ENCODE results near the gene GMNC. TPM values are rescaled to one million over a fixed set of nuclear protein-coding genes. Genes with fewer than 3 reads are reported as not detected.
"Not testable (repeated sequence)": the region's sequence is repeated elsewhere in the genome, so short reads cannot be mapped to it uniquely, and the experiment has no call there.

Gene GMNC
- total and polyA plus RNA-seq, 10 of the 15 experiments (the other 5 are each of a cell fraction or from before 2014, with no cell fraction given): not detected

DNA sequence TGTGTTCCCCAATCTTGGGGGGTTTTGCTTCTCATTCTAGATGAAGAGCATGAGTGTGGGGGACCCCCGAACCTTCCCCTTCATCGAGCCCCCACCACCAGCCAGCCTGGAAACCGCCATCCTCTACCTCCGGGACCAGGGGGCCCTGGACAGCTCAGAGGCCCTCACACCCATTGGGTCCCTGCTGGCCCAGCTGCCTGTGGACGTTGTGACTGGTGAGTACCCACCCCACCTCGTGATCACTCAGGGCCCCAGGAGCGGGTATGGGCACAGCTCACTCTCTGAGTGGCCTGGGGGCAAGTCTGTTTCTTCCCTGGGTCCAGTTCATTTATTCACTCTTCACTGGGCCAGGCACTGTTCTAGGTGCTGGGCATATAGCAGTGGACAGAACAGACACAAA lies 13.9 kb upstream of the GMNC start:
- H3K27ac ChIP-seq (ENCODE audit: control insufficient read depth, insufficient read depth); H3K27me3 ChIP-seq (replicated peaks in 1 of 2; ENCODE audit: control insufficient read depth in 2 of 2, insufficient read depth in 2 of 2, low read length in 1 of 2); CTCF ChIA-PET; SMC1A ChIA-PET (ENCODE audit: uncharacterized antibody, unreplicated experiment); H3K9me3 ChIP-seq (replicated peaks; ENCODE audit: control insufficient read depth, insufficient read depth, low read length); H3K36me3 ChIP-seq (ENCODE audit: control insufficient read depth in 2 of 2, insufficient read depth in 2 of 2, low read length in 1 of 2); H3K9ac ChIP-seq (ENCODE audit: control insufficient read depth, insufficient read depth, low read length); intact Hi-C loops (cut with micrococcal nuclease; ENCODE audit: unreplicated experiment); FAIRE-seq; POLR2A ChIA-PET; H3K4me1 ChIP-seq (ENCODE audit: control insufficient read depth, insufficient read depth, low read length); in situ Hi-C loops (cut with MboI); H3K4me3 ChIP-seq; DNase-seq (ENCODE audit: low read depth, low spot score); ATAC-seq; RAD21 ChIA-PET (ENCODE audit: unreplicated experiment); H4K20me1 ChIP-seq (ENCODE audit: control insufficient read depth, insufficient read depth); BruUV-seq (replicated peaks); H3K79me2 ChIP-seq (ENCODE audit: control insufficient read depth, insufficient read depth, low read length); H3K4me2 ChIP-seq (ENCODE audit: control insufficient read depth, insufficient read depth); H2AFZ ChIP-seq (ENCODE audit: control insufficient read depth, low read depth, low read length): not testable (repeated sequence)
- 63% methylated on average over 5 of the region's 7 CpGs for WGBS (ENCODE audit: insufficient coverage, insufficient replicate concordance, low lambda C conversion rate, missing lambda C conversion rate)

DNA sequence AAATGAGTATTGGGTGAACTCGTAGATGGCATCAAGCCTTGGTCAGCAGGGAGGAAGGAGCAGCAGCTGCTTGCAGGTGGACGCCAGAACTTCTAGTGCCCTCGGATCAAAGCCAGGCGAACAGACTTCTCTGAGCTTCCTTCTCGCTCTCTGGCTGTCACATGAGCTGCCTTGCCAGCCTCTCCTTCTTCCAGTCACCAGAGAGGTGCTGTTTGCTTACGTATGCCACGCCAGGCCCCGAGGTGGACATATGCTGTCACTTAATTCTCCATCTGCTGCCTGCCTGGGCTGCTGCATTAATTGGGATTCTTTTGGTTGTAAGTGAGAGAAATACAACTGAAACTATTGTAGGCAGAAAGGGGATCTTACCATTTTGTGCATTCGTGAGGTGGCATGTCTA lies 12.6 kb upstream of the GMNC start:
- H3K36me3 ChIP-seq (ENCODE audit: control insufficient read depth in 2 of 2, insufficient read depth in 2 of 2, low read length in 1 of 2); intact Hi-C loops (cut with micrococcal nuclease; ENCODE audit: unreplicated experiment); RAD21 ChIA-PET (ENCODE audit: unreplicated experiment); H4K20me1 ChIP-seq (ENCODE audit: control insufficient read depth, insufficient read depth); H3K4me3 ChIP-seq; in situ Hi-C loops (cut with MboI); POLR2A ChIA-PET; H3K79me2 ChIP-seq (ENCODE audit: control insufficient read depth, insufficient read depth, low read length); H3K9me3 ChIP-seq (replicated peaks; ENCODE audit: control insufficient read depth, insufficient read depth, low read length); H3K4me1 ChIP-seq (ENCODE audit: control insufficient read depth, insufficient read depth, low read length); H3K9ac ChIP-seq (ENCODE audit: control insufficient read depth, insufficient read depth, low read length); BruUV-seq (replicated peaks); FAIRE-seq; SMC1A ChIA-PET (ENCODE audit: uncharacterized antibody, unreplicated experiment); H2AFZ ChIP-seq (ENCODE audit: control insufficient read depth, low read depth, low read length); ATAC-seq; H3K27me3 ChIP-seq (replicated peaks in 1 of 2; ENCODE audit: control insufficient read depth in 2 of 2, insufficient read depth in 2 of 2, low read length in 1 of 2); DNase-seq (ENCODE audit: low read depth, low spot score); H3K27ac ChIP-seq (ENCODE audit: control insufficient read depth, insufficient read depth); H3K4me2 ChIP-seq (ENCODE audit: control insufficient read depth, insufficient read depth): not testable (repeated sequence)
- WGBS (ENCODE audit: insufficient coverage, insufficient replicate concordance, low lambda C conversion rate, missing lambda C conversion rate): 51% methylated on average over 9 of the region's 9 CpGs
- CTCF ChIA-PET: interaction anchor here (1.3 kb wide), 1 partner anchor 9 kb away, joined by 4 read pairs; no protein-coding TSS in a partner anchor

DNA sequence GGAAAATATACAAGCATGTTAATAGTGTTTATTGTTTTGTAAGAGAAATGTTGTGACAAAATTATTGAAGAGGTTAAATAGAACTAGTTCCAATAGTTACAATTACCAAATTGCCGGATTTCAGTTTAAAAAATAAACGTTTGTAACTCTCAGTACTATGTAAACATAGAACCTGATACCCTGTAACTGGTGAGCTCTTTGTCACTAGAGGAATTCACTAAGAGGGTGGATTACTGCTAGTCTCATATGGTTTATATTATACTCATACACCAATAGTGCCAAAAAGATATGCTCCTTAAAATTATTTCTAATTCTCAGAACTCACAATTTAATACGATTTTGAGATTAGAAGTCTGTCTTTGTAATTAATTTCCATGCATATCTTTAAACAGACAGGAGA lies 7.6 kb upstream of the GMNC start:
- Histone ChIP-seq H3K4me3 (no peak overlapping the region), H3K4me2 (ENCODE audit: control insufficient read depth, insufficient read depth) (no peak overlapping the region), H4K20me1 (ENCODE audit: control insufficient read depth, insufficient read depth) (no peaks in the 10 kb centered on the region), H3K9ac (ENCODE audit: control insufficient read depth, insufficient read depth, low read length) (no peak overlapping the region), H3K9me3 (replicated peaks; ENCODE audit: control insufficient read depth, insufficient read depth, low read length) (no peaks in the 10 kb centered on the region), H3K79me2 (ENCODE audit: control insufficient read depth, insufficient read depth, low read length) (no peaks in the 10 kb centered on the region), H3K36me3 (ENCODE audit: control insufficient read depth in 2 of 2, insufficient read depth in 2 of 2, low read length in 1 of 2) (no peaks in the 10 kb centered on the region), H2AFZ (ENCODE audit: control insufficient read depth, low read depth, low read length) (no peak overlapping the region), H3K27ac (ENCODE audit: control insufficient read depth, insufficient read depth) (no peak overlapping the region), H3K27me3 (replicated peaks in 1 of 2; ENCODE audit: control insufficient read depth in 2 of 2, insufficient read depth in 2 of 2, low read length in 1 of 2) (no peaks in the 10 kb centered on the region), H3K4me1 (ENCODE audit: control insufficient read depth, insufficient read depth, low read length) (no peaks in the 10 kb centered on the region)
- SMC1A ChIA-PET (ENCODE audit: uncharacterized antibody, unreplicated experiment): interaction anchor here (1.5 kb wide), 1 partner anchor 56 kb away, joined by 3 read pairs; no protein-coding TSS in a partner anchor
- in situ Hi-C loops (cut with MboI): no loop called here
- CTCF ChIA-PET: interaction anchor here (0.9 kb wide), 1 partner anchor 13 kb away, joined by 3 read pairs; no protein-coding TSS in a partner anchor
- ATAC-seq (no peak), DNase-seq (ENCODE audit: low read depth, low spot score) (no peak), FAIRE-seq (no peak)
- POLR2A ChIA-PET: no interaction called here
- intact Hi-C loops (cut with micrococcal nuclease; ENCODE audit: unreplicated experiment): no loop called here
- WGBS (ENCODE audit: insufficient coverage, insufficient replicate concordance, low lambda C conversion rate, missing lambda C conversion rate): 36% methylated on average over 3 of the region's 3 CpGs
- RAD21 ChIA-PET (ENCODE audit: unreplicated experiment): no interaction called here
- BruUV-seq (replicated peaks): no TSS peak
- TF ChIP-seq, protein P1, sequence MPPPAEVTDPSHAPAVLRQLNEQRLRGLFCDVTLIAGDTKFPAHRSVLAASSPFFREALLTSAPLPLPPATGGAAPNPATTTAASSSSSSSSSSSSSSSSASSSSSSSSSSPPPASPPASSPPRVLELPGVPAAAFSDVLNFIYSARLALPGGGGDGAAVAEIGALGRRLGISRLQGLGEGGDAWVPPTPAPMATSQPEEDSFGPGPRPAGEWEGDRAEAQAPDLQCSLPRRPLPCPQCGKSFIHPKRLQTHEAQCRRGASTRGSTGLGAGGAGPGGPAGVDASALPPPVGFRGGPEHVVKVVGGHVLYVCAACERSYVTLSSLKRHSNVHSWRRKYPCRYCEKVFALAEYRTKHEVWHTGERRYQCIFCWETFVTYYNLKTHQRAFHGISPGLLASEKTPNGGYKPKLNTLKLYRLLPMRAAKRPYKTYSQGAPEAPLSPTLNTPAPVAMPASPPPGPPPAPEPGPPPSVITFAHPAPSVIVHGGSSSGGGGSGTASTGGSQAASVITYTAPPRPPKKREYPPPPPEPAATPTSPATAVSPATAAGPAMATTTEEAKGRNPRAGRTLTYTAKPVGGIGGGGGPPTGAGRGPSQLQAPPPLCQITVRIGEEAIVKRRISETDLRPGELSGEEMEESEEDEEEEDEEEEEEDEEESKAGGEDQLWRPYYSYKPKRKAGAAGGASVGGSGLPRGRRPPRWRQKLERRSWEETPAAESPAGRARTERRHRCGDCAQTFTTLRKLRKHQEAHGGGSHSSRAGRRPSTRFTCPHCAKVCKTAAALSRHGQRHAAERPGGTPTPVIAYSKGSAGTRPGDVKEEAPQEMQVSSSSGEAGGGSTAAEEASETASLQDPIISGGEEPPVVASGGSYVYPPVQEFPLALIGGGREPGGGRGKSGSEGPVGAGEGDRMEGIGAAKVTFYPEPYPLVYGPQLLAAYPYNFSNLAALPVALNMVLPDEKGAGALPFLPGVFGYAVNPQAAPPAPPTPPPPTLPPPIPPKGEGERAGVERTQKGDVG (CRISPR knock-in tag; IDR thresholded peaks at IDR 0.05): no peak
- no peak for TF ChIP-seq ETV6 (conservative IDR thresholded peaks at IDR 0.05 in 1 of 2, IDR thresholded peaks at IDR 0.05 in 1 of 2; ENCODE audit: borderline replicate concordance in 1 of 2, low read depth in 1 of 2)
- no peak for TF ChIP-seq SUPT20H (IDR thresholded peaks at IDR 0.05; ENCODE audit: borderline replicate concordance, control insufficient read depth, low read depth, low read length)
- no peak for TF ChIP-seq HDGF (IDR thresholded peaks at IDR 0.05)
- TF ChIP-seq SREBF1 (IDR thresholded peaks at IDR 0.05; ENCODE audit: low read length): no peak

Measured in GM12878 (cell line).